Common myeloid progenitor, CD34-positive (primary cell): ENCODE results near the gene LIPC.

Source experiments
- CTCF ChIA-PET: fragments of 350-600 bp; sonication (Branson Sonifier 250); formaldehyde crosslinking; loops from one replicate; lab custom pipeline; 2021; ENCODE audit warnings: antibody characterized with exemption; lab: Charles Lee
- POLR2A ChIA-PET: fragments of 350-600 bp; sonication (Branson Sonifier 250); formaldehyde crosslinking; loops from one replicate; lab custom pipeline; 2021; ENCODE audit warnings: antibody characterized with exemption; lab: Charles Lee
- DNase-seq, 3 donors: peaks; one replicate each; pipeline versions ENCODE4 v3.0.0 to v3.0.0-alpha.2; 2013
- H3K27ac ChIP-seq, 2 experiments: 1 replicate in 1 of 2; 2 replicates in 1 of 2; pipeline ENCODE4 v1.7.0; 2013; ENCODE audit warnings: inconsistent platforms in 2 of 2, low read length in 2 of 2, mild to moderate bottlenecking in 2 of 2, low read depth in 1 of 2, moderate library complexity in 1 of 2; ENCODE audit not compliant: severe bottlenecking in 2 of 2, insufficient read depth in 1 of 2, poor library complexity in 1 of 2
- H3K27me3 ChIP-seq, 5 experiments: replicated peaks in 2 of 5; 1 replicate in 3 of 5; 2 replicates in 2 of 5; pipeline versions ENCODE4 v1.6.1 to v1.7.0; 2013; ENCODE audit warnings: low read length in 4 of 5, mild to moderate bottlenecking in 2 of 5, moderate library complexity in 2 of 5, inconsistent platforms in 1 of 5; ENCODE audit not compliant: insufficient read depth in 5 of 5, control insufficient read depth in 4 of 5
- H3K36me3 ChIP-seq, 4 experiments: 1 replicate in 2 of 4; 2 replicates in 2 of 4; pipeline versions ENCODE4 v1.6.1 to v1.7.0; 2013; ENCODE audit warnings: low read length in 3 of 4, control low read depth in 1 of 4, mild to moderate bottlenecking in 1 of 4; ENCODE audit not compliant: control insufficient read depth in 4 of 4, insufficient read depth in 4 of 4
- H3K4me1 ChIP-seq, 4 experiments: 1 replicate in 3 of 4; 2 replicates in 1 of 4; pipeline versions ENCODE4 v1.6.1 to v1.7.1; 2013; ENCODE audit warnings: low read length in 3 of 4, mild to moderate bottlenecking in 3 of 4, control low read depth in 1 of 4, inconsistent platforms in 1 of 4, moderate library complexity in 1 of 4; ENCODE audit not compliant: control insufficient read depth in 4 of 4, insufficient read depth in 4 of 4; ENCODE audit errors: control extremely low read depth in 1 of 4
- H3K4me3 ChIP-seq, 7 experiments: 1 replicate in 4 of 7; 2 replicates in 3 of 7; pipeline versions ENCODE4 v1.5.1 to v1.7.0; 2013; ENCODE audit warnings: mild to moderate bottlenecking in 7 of 7, low read length in 6 of 7, moderate library complexity in 6 of 7, inconsistent platforms in 2 of 7, low read depth in 2 of 7, control low read depth in 1 of 7; ENCODE audit not compliant: insufficient read depth in 4 of 7, control insufficient read depth in 1 of 7; ENCODE audit errors: extremely low read depth in 1 of 7
- H3K9me3 ChIP-seq, 5 experiments: 1 replicate in 4 of 5; 2 replicates in 1 of 5; pipeline versions ENCODE4 v1.6.1 to v1.7.1; 2013; ENCODE audit warnings: low read length in 4 of 5, mild to moderate bottlenecking in 2 of 5, inconsistent platforms in 1 of 5, low read depth in 1 of 5, moderate library complexity in 1 of 5; ENCODE audit not compliant: control insufficient read depth in 4 of 5, insufficient read depth in 2 of 5; ENCODE audit errors: control extremely low read depth in 1 of 5
- WGBS: methylation state at CpG from one replicate; pipeline ENCODE4 v1.1.5; 2013; ENCODE audit not compliant: insufficient coverage; 5-methylcytosine and 5-hydroxymethylcytosine counted together

Gene LIPC

GRCh38 chr15:58440158-58440910, 8.5 kb downstream of the LIPC start:
- 100% methylated on average over 3 of the region's 7 CpGs for WGBS
- H3K4me3 ChIP-seq: no peak overlapping the region
- no peak for DNase-seq
- CTCF ChIA-PET: interaction anchor here (1.1 to 1.2 kb wide), 3 partner anchors 18 to 149 kb away, joined by 3 read pairs; no protein-coding TSS in a partner anchor
- POLR2A ChIA-PET: interaction anchor here (0.6 kb wide), 1 partner anchor 1474 kb away, joined by 4 read pairs; no protein-coding TSS in a partner anchor
- no peaks in the 10 kb centered on the region for H3K36me3 ChIP-seq
- H3K4me1 ChIP-seq: no peaks in the 10 kb centered on the region
- H3K27ac ChIP-seq: no peak overlapping the region
- no peaks in the 10 kb centered on the region for H3K27me3 ChIP-seq
- H3K9me3 ChIP-seq: no peaks in the 10 kb centered on the region

- CTCF ChIA-PET: interaction anchor here (1.2 kb wide), 1 partner anchor 97 kb away, joined by 3 read pairs; no protein-coding TSS in a partner anchor
- H3K36me3 ChIP-seq: no peaks in the 10 kb centered on the region
- WGBS: 100% methylated on average over 1 of the region's 1 CpG
- no peaks in the 10 kb centered on the region for H3K27me3 ChIP-seq
- no peak overlapping the region for H3K27ac ChIP-seq
- no peaks in the 10 kb centered on the region for H3K4me1 ChIP-seq
- POLR2A ChIA-PET: no interaction called here
- DNase-seq: no peak
- no peaks in the 10 kb centered on the region for H3K9me3 ChIP-seq
- no peak overlapping the region for H3K4me3 ChIP-seq
Measured at GRCh38 chr15:58440922-58441321, 9.1 kb downstream of the LIPC start.

- ChIA-PET CTCF (interaction anchor here (1.2 kb wide), 1 partner anchor 97 kb away, joined by 3 read pairs; no protein-coding TSS in a partner anchor), POLR2A (no interaction called here)
- H3K9me3 ChIP-seq: no peaks in the 10 kb centered on the region
- H3K27me3 ChIP-seq: no peaks in the 10 kb centered on the region
- no peak for DNase-seq
- H3K27ac ChIP-seq: no peak overlapping the region
- no peaks in the 10 kb centered on the region for H3K4me1 ChIP-seq
- no peak overlapping the region for H3K4me3 ChIP-seq
- H3K36me3 ChIP-seq: no peaks in the 10 kb centered on the region
- WGBS: 97% methylated on average over 7 of the region's 9 CpGs
Measured at GRCh38 chr15:58441376-58442070, 9.7 kb downstream of the LIPC start.

GRCh38 chr15:58442122-58442521, 10.3 kb downstream of the LIPC start:
- Histone ChIP-seq H3K27me3 (no peaks in the 10 kb centered on the region), H3K4me3 (no peak overlapping the region), H3K9me3 (no peaks in the 10 kb centered on the region), H3K27ac (no peak overlapping the region), H3K36me3 (no peaks in the 10 kb centered on the region), H3K4me1 (peaks cover 0 to 2% (median under 1%) of the 10 kb centered on the region in 4 experiments)
- DNase-seq: no peak
- WGBS: 100% methylated on average over 3 of the region's 4 CpGs
- ChIA-PET POLR2A (no interaction called here), CTCF (interaction anchor here (1.2 kb wide), 1 partner anchor 96 kb away, joined by 3 read pairs; no protein-coding TSS in a partner anchor)

- no peak for DNase-seq
- 100% methylated on average over 3 of the region's 4 CpGs for WGBS
- H3K36me3 ChIP-seq: no peaks in the 10 kb centered on the region
- no peak overlapping the region for H3K4me3 ChIP-seq
- no peak overlapping the region for H3K27ac ChIP-seq
- ChIA-PET POLR2A (no interaction called here), CTCF (no interaction called here)
- H3K9me3 ChIP-seq: no peaks in the 10 kb centered on the region
- H3K4me1 ChIP-seq: peaks cover 0 to 10% (median 3%) of the 10 kb centered on the region in 4 experiments
- no peaks in the 10 kb centered on the region for H3K27me3 ChIP-seq
Measured at GRCh38 chr15:58443308-58443707, 11.5 kb downstream of the LIPC start.

- POLR2A ChIA-PET: no interaction called here
- CTCF ChIA-PET: no interaction called here
- no peaks in the 10 kb centered on the region for H3K27me3 ChIP-seq
- no peaks in the 10 kb centered on the region for H3K36me3 ChIP-seq
- DNase-seq: no peak
- no peak overlapping the region for H3K27ac ChIP-seq
- H3K4me1 ChIP-seq: peaks cover 0 to 10% (median 3%) of the 10 kb centered on the region in 4 experiments
- no peak overlapping the region for H3K4me3 ChIP-seq
- no peaks in the 10 kb centered on the region for H3K9me3 ChIP-seq
- 87% methylated on average over 7 of the region's 7 CpGs for WGBS
Measured at GRCh38 chr15:58444056-58444455, 12.3 kb downstream of the LIPC start.
